ENCODE data around the gene TMEM98.

DNA sequence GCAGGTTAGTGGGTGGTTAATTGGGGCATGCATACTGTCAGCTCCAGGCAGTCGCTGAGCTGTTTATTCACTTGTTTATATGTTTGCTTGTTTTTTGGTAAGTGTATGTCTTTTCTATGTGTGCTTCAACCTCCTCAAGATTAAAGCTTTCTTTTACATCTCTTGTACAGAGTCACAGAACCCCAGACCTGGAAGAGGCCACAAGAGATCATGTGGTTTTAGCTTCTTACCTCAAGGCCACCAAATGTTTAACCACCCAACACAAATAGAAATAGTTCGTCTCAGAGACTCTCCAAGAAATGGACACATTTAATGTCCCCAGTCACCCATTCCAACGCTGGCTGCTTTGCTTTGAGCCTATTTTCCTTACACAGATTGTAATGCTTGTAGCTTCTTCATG lies 11.8 kb upstream of the TMEM98 start:
- TF ChIP-seq EZH2 (IDR thresholded peaks at IDR 0.05; ENCODE audit: low read length), result no peak
- TF ChIP-seq, protein P1, sequence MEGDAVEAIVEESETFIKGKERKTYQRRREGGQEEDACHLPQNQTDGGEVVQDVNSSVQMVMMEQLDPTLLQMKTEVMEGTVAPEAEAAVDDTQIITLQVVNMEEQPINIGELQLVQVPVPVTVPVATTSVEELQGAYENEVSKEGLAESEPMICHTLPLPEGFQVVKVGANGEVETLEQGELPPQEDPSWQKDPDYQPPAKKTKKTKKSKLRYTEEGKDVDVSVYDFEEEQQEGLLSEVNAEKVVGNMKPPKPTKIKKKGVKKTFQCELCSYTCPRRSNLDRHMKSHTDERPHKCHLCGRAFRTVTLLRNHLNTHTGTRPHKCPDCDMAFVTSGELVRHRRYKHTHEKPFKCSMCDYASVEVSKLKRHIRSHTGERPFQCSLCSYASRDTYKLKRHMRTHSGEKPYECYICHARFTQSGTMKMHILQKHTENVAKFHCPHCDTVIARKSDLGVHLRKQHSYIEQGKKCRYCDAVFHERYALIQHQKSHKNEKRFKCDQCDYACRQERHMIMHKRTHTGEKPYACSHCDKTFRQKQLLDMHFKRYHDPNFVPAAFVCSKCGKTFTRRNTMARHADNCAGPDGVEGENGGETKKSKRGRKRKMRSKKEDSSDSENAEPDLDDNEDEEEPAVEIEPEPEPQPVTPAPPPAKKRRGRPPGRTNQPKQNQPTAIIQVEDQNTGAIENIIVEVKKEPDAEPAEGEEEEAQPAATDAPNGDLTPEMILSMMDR (optimal IDR thresholded peaks at IDR 0.05 in 1 of 3, IDR thresholded peaks at IDR 0.05 in 1 of 3, conservative IDR thresholded peaks at IDR 0.05 in 1 of 3; ENCODE audit: extremely low read depth in 1 of 3, insufficient read depth in 2 of 3, low read length in 3 of 3), result no peak
